Keratinocyte (primary cell): ENCODE measurements around the gene NUP54. TPM values are rescaled to one million over a fixed set of nuclear protein-coding genes. Genes with fewer than 3 reads are reported as not detected.

Source experiments
- DNase-seq: peaks from one replicate; pipeline ENCODE4 v3.0.0-alpha.2; 2011; ENCODE audit warnings: low read depth, missing footprints, low spot score
- FAIRE-seq: peaks from 2 replicates; lab custom pipeline; 2011; peaks lifted over from hg19 to GRCh38; lab: Jason Lieb, UNC
- H2AFZ ChIP-seq: 2 replicates; pipeline ENCODE4 v1.6.0; 2012; ENCODE audit warnings: low read length, control low read depth, inconsistent platforms; ENCODE audit not compliant: control insufficient read depth
- H3K27ac ChIP-seq: 2 replicates; pipeline ENCODE4 v1.5.1; 2011; ENCODE audit warnings: low read length; ENCODE audit not compliant: control insufficient read depth, insufficient read depth
- H3K27me3 ChIP-seq: 3 replicates; pipeline ENCODE4 v1.6.0; 2011; ENCODE audit warnings: low read length; ENCODE audit not compliant: control insufficient read depth, insufficient read depth; ENCODE audit errors: extremely low read depth
- H3K36me3 ChIP-seq, 2 experiments: 2 replicates in 1 of 2; 3 replicates in 1 of 2; pipeline ENCODE4 v1.5.1; 2011; ENCODE audit warnings: low read length in 2 of 2, mild to moderate bottlenecking in 1 of 2; ENCODE audit not compliant: control insufficient read depth in 2 of 2, insufficient read depth in 2 of 2; ENCODE audit errors: extremely low read depth in 1 of 2
- H3K4me1 ChIP-seq: 3 replicates; pipeline ENCODE4 v1.5.1; 2011; ENCODE audit warnings: low read length; ENCODE audit not compliant: control insufficient read depth, insufficient read depth; ENCODE audit errors: extremely low read depth
- H3K4me2 ChIP-seq: 3 replicates; pipeline ENCODE4 v1.6.0; 2011; ENCODE audit warnings: low read depth, low read length; ENCODE audit not compliant: control insufficient read depth, insufficient read depth; ENCODE audit errors: extremely low read depth
- H3K4me3 ChIP-seq, 3 experiments: fragments of 200-600 bp in 1 of 3; sonication (generic) in 1 of 3; 2 replicates in 2 of 3; 3 replicates in 1 of 3; pipeline ENCODE4 v1.5.1; 2011 to 2016; ENCODE audit warnings: low read length in 3 of 3, mild to moderate bottlenecking in 3 of 3, control low read depth in 2 of 3, inconsistent platforms in 1 of 3, low read depth in 1 of 3, mixed read lengths in 1 of 3, mixed run types in 1 of 3, moderate library complexity in 1 of 3; ENCODE audit not compliant: control insufficient read depth in 2 of 3, insufficient read depth in 2 of 3; ENCODE audit errors: extremely low read depth in 1 of 3
- H3K79me2 ChIP-seq: 2 replicates; pipeline ENCODE4 v1.6.0; 2012; ENCODE audit warnings: low read length; ENCODE audit not compliant: control insufficient read depth, insufficient read depth
- H3K9ac ChIP-seq: 3 replicates; pipeline ENCODE4 v1.6.0; 2011; ENCODE audit warnings: low read length; ENCODE audit not compliant: control insufficient read depth, insufficient read depth; ENCODE audit errors: extremely low read depth
- H3K9me1 ChIP-seq: 3 replicates; pipeline ENCODE4 v1.6.0; 2011; ENCODE audit warnings: low read length; ENCODE audit not compliant: control insufficient read depth, insufficient read depth; ENCODE audit errors: extremely low read depth
- H3K9me3 ChIP-seq: 2 replicates; pipeline ENCODE4 v1.5.1; 2012; ENCODE audit warnings: low read depth, low read length; ENCODE audit not compliant: control insufficient read depth
- H4K20me1 ChIP-seq: 3 replicates; pipeline ENCODE4 v1.6.0; 2011; ENCODE audit warnings: low read length; ENCODE audit not compliant: control insufficient read depth, insufficient read depth; ENCODE audit errors: extremely low read depth
- CTCF ChIP-seq, 3 experiments: IDR thresholded peaks in 1 of 3; conservative IDR thresholded peaks in 1 of 3; optimal IDR thresholded peaks in 1 of 3; 2 replicates in 2 of 3; 3 replicates in 1 of 3; pipeline versions ENCODE3 to v1.5.1; 2011; ENCODE audit warnings: low read length in 3 of 3, mild to moderate bottlenecking in 3 of 3, moderate library complexity in 2 of 3, control low read depth in 1 of 3, inconsistent platforms in 1 of 3; ENCODE audit not compliant: insufficient read depth in 2 of 3; ENCODE audit errors: extremely low read depth in 1 of 3
- EZH2 ChIP-seq: IDR thresholded peaks from one replicate; pipeline ENCODE4 v1.6.1; 2012; ENCODE audit warnings: inconsistent platforms, mild to moderate bottlenecking, low read length, moderate library complexity
- dilution Hi-C: fragments of 300-500 bp; cut with MboI; formaldehyde crosslinking; loops from one replicate; pipeline ENCODE4 v1.7.0; 2020; ENCODE audit warnings: low sequenced_read_pairs; ENCODE audit not compliant: extremely low pct_ligation_motif_present
- polyA plus RNA-seq, 5 experiments: library from polyadenylated mRNA; depleted of rRNA in 3 of 5; stranded (reverse) in 3 of 5; stranded (forward) in 1 of 5; unstranded in 1 of 5; fragments of >200 nt; gene quantifications; 1 replicate in 1 of 5; 2 replicates in 3 of 5; 3 replicates in 1 of 5; pipeline versions ENCODE4 v1.2.1 to v1.2.3, GENCODE V29; 2011 to 2012; ENCODE audit warnings: missing spikeins in 2 of 5, low read depth in 1 of 5, low replicate concordance in 1 of 5

The NUP54 gene
- polyA plus RNA-seq, 1 donor (not counting 4 experiments of a cell fraction or from before 2014, with no cell fraction given) = 59.2 TPM

GRCh38 chr4:76096076-76096475 is 52.1 kb downstream of the NUP54 start:
- Histone ChIP-seq H3K36me3 (no peaks in the 10 kb centered on the region), H3K79me2 (no peaks in the 10 kb centered on the region), H3K4me3 (no peak overlapping the region), H3K27ac (no peak overlapping the region), H3K9ac (no peak overlapping the region), H3K4me2 (no peak overlapping the region), H2AFZ (no peak overlapping the region), H3K4me1 (peaks cover 12% of the 10 kb centered on the region), H3K9me1 (no peaks in the 10 kb centered on the region), H3K27me3 (no peaks in the 10 kb centered on the region), H3K9me3 (no peaks in the 10 kb centered on the region), H4K20me1 (no peaks in the 10 kb centered on the region)
- DNase-seq (no peak), FAIRE-seq (no peak)
- dilution Hi-C loops = no loop called here
- TF ChIP-seq CTCF (optimal IDR thresholded peaks at IDR 0.05 in 1 of 3, IDR thresholded peaks at IDR 0.05 in 1 of 3, conservative IDR thresholded peaks at IDR 0.05 in 1 of 3; ENCODE audit: extremely low read depth in 1 of 3, insufficient read depth in 2 of 3, low read length in 3 of 3) (no peak), EZH2 (no peak)

- dilution Hi-C loops = no loop called here
- Histone ChIP-seq H3K9me3 (no peaks in the 10 kb centered on the region), H2AFZ (no peak overlapping the region), H3K27me3 (no peaks in the 10 kb centered on the region), H3K36me3 (no peaks in the 10 kb centered on the region), H3K79me2 (no peaks in the 10 kb centered on the region), H3K9me1 (no peaks in the 10 kb centered on the region), H4K20me1 (no peaks in the 10 kb centered on the region), H3K4me3 (no peak overlapping the region), H3K4me2 (peak overlapping the region; percentile 61), H3K9ac (no peak overlapping the region), H3K4me1 (peaks cover 17% of the 10 kb centered on the region), H3K27ac (no peak overlapping the region)
- TF ChIP-seq CTCF (optimal IDR thresholded peaks at IDR 0.05 in 1 of 3, IDR thresholded peaks at IDR 0.05 in 1 of 3, conservative IDR thresholded peaks at IDR 0.05 in 1 of 3; ENCODE audit: extremely low read depth in 1 of 3, insufficient read depth in 2 of 3, low read length in 3 of 3) (no peak), EZH2 (no peak)
- DNase-seq (no peak), FAIRE-seq (peak; percentile 78)
Observed at GRCh38 chr4:76095568-76095967, 52.6 kb downstream of the NUP54 start.
